AG09319 (cell line): ENCODE data around the gene TIMM10.

Experiments used
- DNase-seq: peaks from one replicate; pipeline ENCODE4 v3.0.0-alpha.2; 2010; ENCODE audit warnings: low read depth; ENCODE audit errors: extremely low read depth
- CTCF ChIP-seq: IDR thresholded peaks from 2 replicates; pipeline ENCODE4 v1.5.1; 2011; ENCODE audit warnings: low read depth, mild to moderate bottlenecking, inconsistent platforms, low read length, moderate library complexity

Gene TIMM10

GRCh38 chr11:57482782-57483561, 47.6 kb downstream of the TIMM10 start:
- TF ChIP-seq CTCF: peak; percentile 62
- DNase-seq: no peak

DNA sequence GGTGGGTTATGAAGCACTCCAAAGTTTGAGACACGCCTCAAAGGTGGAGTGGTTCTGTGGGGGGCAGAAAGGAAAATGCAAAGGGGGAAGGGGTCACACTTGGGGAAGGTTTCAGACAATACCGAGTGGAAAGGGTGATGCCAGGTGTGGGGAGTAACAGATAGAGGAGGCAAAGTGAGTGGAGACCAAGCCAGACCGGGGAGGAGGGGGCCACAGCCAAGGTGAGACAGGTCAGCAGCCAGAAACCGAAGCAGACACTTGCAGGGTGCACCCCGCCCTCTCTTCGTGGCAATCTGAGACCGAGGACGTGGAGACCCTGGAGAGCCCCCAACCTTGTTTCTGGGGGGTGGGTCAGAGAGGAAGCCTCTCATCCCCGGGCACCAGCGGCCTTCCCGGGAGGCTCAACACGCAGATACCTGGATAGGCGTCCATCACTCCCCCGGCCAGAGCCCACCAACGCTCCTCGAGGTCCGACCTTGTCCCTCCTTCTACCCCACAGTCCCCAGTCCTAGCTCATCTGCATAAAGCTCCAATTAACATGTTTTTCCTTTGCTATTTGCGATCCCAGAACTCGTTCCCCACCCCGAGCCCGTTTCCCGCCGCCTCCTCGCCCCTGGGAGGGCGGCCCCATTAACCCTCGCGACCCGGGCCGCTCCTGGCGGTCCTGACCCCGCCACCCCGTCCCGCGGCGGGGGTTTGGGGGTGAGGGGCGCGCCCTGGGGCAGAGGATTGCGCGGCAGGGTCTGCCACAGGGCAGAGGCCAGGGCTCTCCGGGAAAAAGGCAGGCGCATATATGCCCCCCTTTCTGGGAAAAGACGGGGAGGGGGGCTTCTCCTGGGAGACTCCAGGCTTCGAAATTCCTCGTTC, 48.4 kb downstream of the TIMM10 start:
- no peak for DNase-seq
- TF ChIP-seq CTCF: no peak

GRCh38 chr11:57481315-57481714, 49.2 kb downstream of the TIMM10 start:
- no peak for TF ChIP-seq CTCF
- DNase-seq: no peak

DNA sequence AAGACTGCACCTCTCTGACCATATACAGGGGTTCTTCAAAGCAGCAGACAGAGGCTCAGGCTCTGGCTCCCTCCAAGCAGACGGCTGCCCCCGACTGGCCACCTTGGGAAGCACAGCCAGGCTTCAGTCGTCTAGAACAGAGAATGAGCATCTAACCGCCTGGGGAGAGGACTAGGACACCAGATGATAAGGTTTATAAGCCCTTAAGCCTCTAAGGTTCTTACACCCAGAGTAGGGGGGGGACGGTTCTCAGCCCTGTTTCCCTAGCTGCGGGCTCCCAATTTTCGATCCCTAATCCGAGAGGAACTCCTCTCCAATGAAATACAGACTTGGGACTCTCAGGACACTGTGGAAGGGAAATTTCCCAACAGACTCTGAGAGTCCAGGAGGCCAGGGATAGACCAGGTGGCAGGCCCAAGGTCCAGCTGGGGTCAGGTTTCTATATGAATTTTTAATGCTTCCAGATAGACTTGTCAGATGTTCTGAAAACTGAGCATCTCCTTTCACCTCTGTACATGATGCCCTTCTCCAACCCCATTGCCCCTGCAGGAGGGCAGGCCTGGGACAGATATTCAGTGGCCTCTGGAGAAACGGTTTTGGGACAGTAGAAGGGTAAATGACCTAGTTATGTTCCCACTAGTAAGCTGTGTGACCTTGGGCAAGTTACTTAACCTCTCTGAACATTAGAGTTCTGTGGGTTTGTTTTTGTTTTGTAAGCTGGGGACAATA, 50.0 kb downstream of the TIMM10 start:
- DNase-seq: no peak
- peak; percentile 71 for TF ChIP-seq CTCF

DNA sequence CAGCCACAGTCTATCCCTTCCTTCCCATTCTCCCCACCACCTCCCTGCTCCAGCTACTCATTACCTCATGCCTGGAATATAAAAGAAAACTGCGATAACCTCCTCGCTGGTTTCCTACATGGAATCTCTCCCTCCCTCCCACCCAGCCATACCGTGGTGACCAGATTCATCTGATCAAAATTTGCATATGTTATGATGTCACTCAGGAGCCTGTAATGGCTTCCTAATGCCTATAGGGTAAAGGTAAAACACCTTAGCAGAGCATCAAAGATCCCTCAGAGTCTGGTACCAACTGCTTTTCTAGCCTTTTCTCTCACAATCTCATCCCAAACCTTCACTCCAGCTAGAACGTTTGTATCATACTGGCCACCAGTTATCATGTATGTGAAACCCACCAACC, 50.6 kb downstream of the TIMM10 start:
- no peak for DNase-seq
- no peak for TF ChIP-seq CTCF

DNA sequence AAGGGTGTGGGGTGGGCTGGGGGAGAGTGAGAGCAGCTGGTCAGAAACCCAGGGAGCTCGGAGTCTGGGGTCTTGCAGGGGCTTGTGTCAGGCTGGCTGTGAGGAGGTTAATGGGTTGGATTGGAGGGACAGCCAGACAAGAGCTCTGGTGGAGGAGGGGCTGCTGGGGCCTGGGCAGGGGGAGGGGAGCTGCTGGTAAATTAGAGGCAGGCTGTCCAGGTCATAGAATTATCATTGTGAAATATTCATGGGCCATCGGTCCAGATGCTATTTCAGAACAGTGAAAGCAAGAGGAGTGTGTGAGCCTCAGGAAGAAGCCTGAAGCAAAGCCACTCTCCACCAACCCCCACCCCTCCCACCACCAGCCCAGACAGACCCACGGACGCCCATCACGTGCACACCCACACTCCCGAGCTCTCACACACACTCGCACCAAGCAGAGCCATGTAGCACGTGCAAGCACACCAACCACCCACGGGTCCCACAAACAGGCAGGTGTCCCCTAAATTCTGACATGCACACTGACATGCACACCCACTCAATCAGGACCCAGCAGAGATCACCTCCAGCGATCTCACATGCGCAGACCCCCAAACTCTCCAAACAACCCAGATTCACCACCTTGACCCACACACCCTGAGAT, 51.4 kb downstream of the TIMM10 start:
- no peak for TF ChIP-seq CTCF
- no peak for DNase-seq
